Esophagus squamous epithelium (tissue), 4 donors: ENCODE data around the gene PLOD2.

Source experiments
- CTCF ChIP-seq, 6 experiments: fragments of 450-650 bp in 4 of 6; fragments of 200-600 bp in 2 of 6; sonication (generic) in 2 of 6; IDR thresholded peaks; one replicate each; pipeline ENCODE4 v1.5.1; 2016 to 2019; ENCODE audit warnings: antibody characterized with exemption in 6 of 6, mild to moderate bottlenecking in 4 of 6, moderate library complexity in 4 of 6
- POLR2A ChIP-seq, 4 donors: fragments of 450-650 bp; IDR thresholded peaks; one replicate each; pipeline ENCODE4 v1.6.1; 2017; ENCODE audit warnings: antibody characterized with exemption in 4 of 4, mild to moderate bottlenecking in 4 of 4, moderate library complexity in 3 of 4

GRCh38 chr3:146184241-146185015 is 23.4 kb upstream of the PLOD2 start:
- TF ChIP-seq POLR2A (IDR thresholded peaks at IDR 0.05) (no peak), CTCF (IDR thresholded peaks at IDR 0.05) (no peak)
